Retinal pigment epithelial cell (primary cell): Measurements from ENCODE around the gene PLEKHO2.
"Not testable (repeated sequence)": the region's sequence is repeated elsewhere in the genome, so short reads cannot be mapped to it uniquely, and the experiment has no call there.

Experiments
- DNase-seq: peaks from one replicate; pipeline ENCODE4 v3.0.0-alpha.2; 2010; ENCODE audit warnings: low read depth
- H3K4me3 ChIP-seq: 2 replicates; pipeline ENCODE4 v1.5.1; 2011; ENCODE audit warnings: mild to moderate bottlenecking, low read length, control low read depth, moderate library complexity
- TF ChIP-seq, protein P1 (sequence below): conservative IDR thresholded peaks from 2 replicates; pipeline ENCODE4 v1.5.1; 2011; ENCODE audit warnings: low read depth, low read length, control low read depth, inconsistent platforms

The PLEKHO2 gene

DNA sequence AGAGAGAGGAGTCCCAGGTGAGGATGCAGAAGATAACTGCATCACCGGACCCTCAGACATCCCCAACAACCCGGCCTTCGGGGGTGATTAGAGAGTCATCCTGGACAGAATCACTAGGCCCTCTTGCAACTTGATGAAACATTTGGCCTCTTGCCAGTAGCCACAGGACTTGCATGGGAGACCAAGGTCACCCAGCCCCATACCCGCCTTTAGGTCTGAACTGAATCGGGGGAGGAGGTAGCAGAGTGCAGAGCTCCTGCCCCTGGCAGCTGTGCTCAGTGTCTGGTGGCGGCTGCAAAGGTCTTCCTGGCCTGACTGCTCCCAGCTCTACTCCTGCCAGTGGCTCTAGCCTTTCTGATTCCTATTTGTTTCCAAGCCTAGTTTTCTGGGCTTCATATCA lies 28.6 kb upstream of the PLEKHO2 start:
- TF ChIP-seq, protein P1, sequence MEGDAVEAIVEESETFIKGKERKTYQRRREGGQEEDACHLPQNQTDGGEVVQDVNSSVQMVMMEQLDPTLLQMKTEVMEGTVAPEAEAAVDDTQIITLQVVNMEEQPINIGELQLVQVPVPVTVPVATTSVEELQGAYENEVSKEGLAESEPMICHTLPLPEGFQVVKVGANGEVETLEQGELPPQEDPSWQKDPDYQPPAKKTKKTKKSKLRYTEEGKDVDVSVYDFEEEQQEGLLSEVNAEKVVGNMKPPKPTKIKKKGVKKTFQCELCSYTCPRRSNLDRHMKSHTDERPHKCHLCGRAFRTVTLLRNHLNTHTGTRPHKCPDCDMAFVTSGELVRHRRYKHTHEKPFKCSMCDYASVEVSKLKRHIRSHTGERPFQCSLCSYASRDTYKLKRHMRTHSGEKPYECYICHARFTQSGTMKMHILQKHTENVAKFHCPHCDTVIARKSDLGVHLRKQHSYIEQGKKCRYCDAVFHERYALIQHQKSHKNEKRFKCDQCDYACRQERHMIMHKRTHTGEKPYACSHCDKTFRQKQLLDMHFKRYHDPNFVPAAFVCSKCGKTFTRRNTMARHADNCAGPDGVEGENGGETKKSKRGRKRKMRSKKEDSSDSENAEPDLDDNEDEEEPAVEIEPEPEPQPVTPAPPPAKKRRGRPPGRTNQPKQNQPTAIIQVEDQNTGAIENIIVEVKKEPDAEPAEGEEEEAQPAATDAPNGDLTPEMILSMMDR = no peak
- H3K4me3 ChIP-seq = no peak overlapping the region
- DNase-seq = no peak

DNA sequence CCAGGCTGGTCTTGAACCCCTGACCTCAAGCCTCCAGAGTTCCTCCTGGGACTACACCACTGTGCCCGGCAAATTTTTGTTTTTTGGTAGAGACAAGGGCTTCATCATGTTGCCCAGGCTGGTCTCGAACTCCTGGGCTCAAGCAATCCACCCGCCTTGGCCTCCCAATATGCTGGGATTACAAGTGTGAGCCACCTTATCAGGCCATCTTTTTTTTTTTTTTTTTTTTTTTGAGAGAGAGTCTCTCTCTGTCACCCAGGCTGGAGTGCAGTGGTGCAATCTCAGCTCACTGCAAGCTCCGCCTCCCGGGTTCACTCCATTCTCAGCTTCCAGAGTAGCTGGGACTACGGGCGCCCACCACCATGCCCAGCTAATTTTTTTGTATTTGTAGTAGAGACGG lies 27.4 kb upstream of the PLEKHO2 start:
- DNase-seq, H3K4me3 ChIP-seq: not testable (repeated sequence)

DNA sequence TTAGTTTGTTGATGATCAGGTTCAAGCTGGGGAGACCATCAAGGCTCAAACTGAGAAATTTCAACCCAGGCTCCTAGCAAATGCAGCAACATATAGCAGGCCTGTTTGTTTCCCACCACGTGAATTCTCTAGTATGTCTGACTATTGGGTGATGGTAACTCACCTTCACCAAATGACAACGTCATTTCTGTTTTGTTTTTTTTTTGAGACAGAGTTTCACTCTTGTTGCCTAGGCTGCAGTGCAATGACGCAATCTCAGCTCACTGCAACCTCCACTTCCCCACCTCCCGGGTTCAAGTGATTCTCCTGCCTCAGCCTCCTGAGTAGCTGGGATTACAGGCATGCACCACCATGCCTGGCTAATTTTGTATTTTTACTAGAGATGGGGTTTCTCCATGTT lies 26.8 kb upstream of the PLEKHO2 start:
- not testable (repeated sequence) for DNase-seq, H3K4me3 ChIP-seq

- H3K4me3 ChIP-seq = no peak overlapping the region
- DNase-seq = no peak
- TF ChIP-seq, protein P1 = no peak
Observed at GRCh38 chr15:64816452-64816851, 25.3 kb upstream of the PLEKHO2 start.

DNA sequence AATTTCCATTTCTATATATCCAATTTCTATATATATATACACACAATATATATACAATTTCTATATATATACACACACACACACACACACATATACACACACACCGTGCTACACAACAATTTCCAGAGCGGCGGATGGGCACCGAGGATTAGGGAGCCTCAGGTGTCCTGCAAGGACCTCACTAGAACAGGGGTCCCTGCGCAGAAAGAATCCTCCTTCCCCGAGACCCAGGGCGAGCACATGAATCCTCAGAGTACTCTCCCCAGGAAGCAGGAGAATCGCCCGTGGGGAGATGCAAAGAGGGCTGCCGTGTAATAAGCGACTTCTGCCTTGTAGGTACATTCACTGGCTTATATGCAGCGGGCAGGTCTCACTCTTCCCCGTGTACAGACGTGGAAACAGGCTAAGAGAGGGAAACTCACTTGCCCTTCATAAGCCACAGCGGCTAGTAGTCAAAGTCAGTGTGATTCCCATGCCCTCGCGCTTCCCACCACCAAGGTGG lies 16.7 kb upstream of the PLEKHO2 start:
- TF ChIP-seq, protein P1 = no peak
- H3K4me3 ChIP-seq = peak overlapping the region; percentile 76
- no peak for DNase-seq

GRCh38 chr15:64825431-64826294 lies 16.1 kb upstream of the PLEKHO2 start, which contains the start of gene PIF1:
TSS of gene PIF1 (minus strand) at chr15:64825647. CDS start at chr15:64824335, 1,312 bp downstream.
- DNase-seq = peak; percentile 98
- TF ChIP-seq, protein P1 = no peak
- peak within 1 kb of the TSS; percentile 76 for H3K4me3 ChIP-seq

DNA sequence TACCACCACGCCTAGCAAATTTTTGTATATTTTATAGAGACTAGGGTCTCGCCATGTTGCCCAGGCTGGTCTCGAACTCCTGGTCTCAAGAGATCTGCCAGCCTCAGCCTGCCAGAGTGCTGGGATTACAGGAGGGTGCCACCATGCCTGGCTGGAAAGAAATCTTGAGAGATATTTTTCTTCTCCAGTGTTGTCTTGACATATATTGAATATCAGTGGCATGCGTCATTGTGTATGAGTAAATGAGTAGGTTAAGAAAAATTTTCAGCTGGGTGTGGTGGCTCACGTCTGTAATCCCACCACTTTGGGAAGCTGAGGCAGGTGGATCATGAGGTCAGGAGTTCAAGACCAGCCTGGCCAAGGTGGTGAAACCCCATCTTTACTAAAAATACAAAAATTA lies 12.7 kb upstream of the PLEKHO2 start:
- TF ChIP-seq, protein P1 = no peak
- H3K4me3 ChIP-seq = no peak overlapping the region

GRCh38 chr15:64833690-64834089 lies 8.0 kb upstream of the PLEKHO2 start:
- no peak overlapping the region for H3K4me3 ChIP-seq
- TF ChIP-seq, protein P1 = no peak
- DNase-seq = no peak

More for the DNA sequence above, 12.7 kb upstream of the PLEKHO2 start:
- DNase-seq = no peak
